Heart left ventricle (tissue), 13 donors: ENCODE data around the gene RPGR.

Experiments
- CTCF ChIP-seq, 12 donors: fragments of 200-600 bp; sonication (generic) in 4 of 12; IDR thresholded peaks; one replicate each; pipeline versions ENCODE4 v1.5.0 to v1.8.0; 2018 to 2022; ENCODE audit warnings: antibody characterized with exemption in 12 of 12, mild to moderate bottlenecking in 5 of 12
- POLR2A ChIP-seq, 2 donors: fragments of 450-650 bp; IDR thresholded peaks; one replicate each; pipeline ENCODE4 v1.6.1; 2017; ENCODE audit warnings: antibody characterized with exemption in 2 of 2, mild to moderate bottlenecking in 2 of 2, moderate library complexity in 2 of 2
- donor health status: ischemic (EF 13 %, LVEDD 7.1; RV severe dilation, severe dysfunction).
- donor health status: DM: no; HTN: yes; CAD: no.
- donor health status: DM: no; HTN: no; CAD: no.
- donor health status: ischemic (EF 25% LVEDD 6.9; RV normal size, moderate dysfunction).
- donor health status: ischemic (EF 25% LVEDD 5.7; RV mildly dilated, moderate dysfunction).
- donor health status: ischemic (EF 35%, LVEDD 5.7; RV mildly dilated, moderate dysfunction).
- donor health status: nonischemic (EF 11% LVEDD 7.7; RV severe dilation, severe dysfunction).
- donor health status: DM: yes; HTN: yes; CAD: no.
- donor health status: PGD.
- donor health status: ischemic (EF 29% LVEDD 5.4; RV normal size, mild dysfunction).
- donor health status: nonischemic (EF 23%, LVEDD 6.1; RV moderate dilation, normal function).

GRCh38 chrX:38368774-38369173, 41.5 kb upstream of the RPGR start:
- no peak for TF ChIP-seq CTCF (IDR thresholded peaks at IDR 0.05)
- no peak for TF ChIP-seq POLR2A (IDR thresholded peaks at IDR 0.05)
